Brain pericyte (primary cell): ENCODE measurements around the gene ALDH4A1.
"Not testable (repeated sequence)": the region's sequence is repeated elsewhere in the genome, so short reads cannot be mapped to it uniquely, and the experiment has no call there.

ENCODE experiments used
- DNase-seq: peaks from one replicate; pipeline ENCODE4 v3.0.0-alpha.2; 2012; ENCODE audit warnings: low read depth, low spot score

ALDH4A1 gene

DNA sequence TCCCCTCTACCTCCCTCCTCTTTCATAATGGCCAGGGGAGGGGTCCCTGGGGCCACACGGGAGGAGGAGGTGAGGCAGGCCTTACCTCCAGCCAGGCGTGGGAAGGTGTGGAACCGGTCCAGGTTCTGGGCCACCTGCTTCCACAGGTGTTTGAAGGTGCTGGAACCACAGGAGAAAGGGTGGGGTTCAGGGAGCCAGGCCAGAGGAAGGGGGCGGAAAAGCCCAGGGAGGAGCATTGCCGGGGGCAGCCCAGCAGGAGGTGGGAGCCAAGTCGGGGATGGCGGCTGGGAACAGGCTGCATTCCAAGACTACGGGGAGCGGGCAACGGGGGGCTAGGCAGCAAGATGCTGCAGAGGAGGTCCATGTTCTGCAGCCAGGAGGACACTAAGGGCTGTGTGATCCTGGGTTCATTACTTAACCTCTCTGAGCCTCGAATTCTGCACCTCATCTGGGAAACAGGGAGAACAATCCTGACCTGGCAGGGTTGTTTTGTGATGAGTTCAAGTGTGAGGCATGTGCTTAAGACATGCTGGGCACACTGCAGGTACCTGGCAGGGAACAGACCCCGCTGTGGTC is 23.1 kb downstream of the ALDH4A1 start:
- DNase-seq = no peak

DNA sequence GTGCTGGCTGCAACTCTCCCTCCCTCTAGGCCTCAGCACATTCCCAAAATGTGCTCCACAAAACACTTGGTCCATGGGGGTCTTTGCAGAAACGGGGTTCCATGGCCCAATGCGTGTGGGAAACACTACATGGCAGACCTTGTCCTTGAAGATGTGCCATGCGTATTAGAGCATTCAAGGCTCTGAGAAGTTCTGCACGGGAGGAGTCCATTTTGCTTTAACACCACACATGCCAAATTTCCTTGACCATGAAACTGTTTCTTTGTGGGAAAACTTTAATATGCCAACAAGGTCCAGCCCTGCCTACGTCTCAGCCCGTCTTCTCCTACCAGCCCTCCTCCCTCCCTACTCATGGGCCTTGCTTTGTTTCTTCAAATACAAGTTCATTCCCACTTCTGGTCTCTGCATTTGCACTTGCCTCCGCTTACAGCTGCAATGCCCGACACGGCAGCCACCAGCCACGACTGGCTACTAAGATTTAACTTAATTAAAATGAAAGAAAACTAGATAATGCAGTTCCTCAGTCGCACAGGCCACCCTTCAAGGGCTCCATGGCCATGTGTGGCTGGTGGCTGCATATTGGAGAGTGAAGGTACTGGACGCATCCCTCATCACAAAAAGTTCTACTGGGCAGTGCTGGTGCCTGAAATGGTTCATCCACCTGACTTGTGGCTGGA is 23.7 kb downstream of the ALDH4A1 start:
- no peak for DNase-seq

DNA sequence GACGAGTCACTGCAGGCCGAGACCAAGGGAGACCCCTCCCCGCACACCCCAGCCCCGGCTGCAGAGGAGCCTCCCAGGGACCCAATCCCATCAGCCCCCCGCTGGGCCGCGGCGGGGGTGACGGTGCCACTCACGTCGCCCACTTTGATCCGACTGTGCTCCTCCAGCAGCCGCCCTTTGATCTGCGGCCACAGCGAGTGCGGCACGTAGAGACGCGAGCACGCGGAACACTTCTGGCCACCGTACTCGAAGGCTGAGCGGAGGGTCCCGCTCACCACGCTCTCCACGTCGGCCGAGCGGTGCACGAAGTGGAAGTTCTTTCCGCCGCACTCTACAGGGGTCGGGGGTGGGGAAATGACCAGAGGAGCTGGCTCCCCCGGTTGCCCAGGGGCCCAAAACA is 25.1 kb downstream of the ALDH4A1 start:
- DNase-seq = no peak

DNA sequence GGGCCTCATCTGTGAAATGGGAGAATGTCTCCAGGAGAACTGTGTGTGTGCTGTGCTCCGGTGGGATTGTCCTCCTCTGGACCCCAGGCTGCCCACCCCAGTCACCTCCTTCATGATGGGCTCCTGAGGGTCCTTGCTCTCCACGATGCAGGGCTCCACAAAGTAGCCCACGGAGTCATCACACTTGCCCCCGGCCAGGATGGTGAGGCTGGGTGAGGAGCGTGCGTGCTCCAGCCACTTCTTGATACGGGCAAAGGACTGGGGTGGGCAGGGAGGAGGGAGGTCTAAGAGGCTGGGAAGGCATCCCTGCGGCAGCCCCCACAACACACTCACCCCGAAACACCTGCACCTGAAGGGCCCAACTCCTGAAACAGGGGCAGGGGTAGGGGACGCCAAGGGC is 26.1 kb downstream of the ALDH4A1 start:
- no peak for DNase-seq

DNA sequence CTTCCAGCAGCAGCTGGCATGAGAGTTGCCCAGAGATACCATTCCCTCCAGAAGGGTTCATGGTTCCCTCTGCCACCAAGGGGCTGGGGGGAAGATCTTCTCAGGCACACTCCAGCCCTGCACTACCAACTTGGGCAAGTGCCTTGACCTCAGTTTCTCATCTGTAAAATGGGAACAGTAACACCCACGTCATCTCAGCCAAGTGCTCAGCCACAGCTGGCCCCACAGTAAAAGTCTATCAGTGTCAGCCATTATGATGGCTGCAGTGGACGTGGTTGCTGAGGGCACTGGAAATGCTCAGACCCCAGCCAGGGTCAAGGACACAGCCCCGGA is 26.6 kb downstream of the ALDH4A1 start:
- no peak for DNase-seq

DNA sequence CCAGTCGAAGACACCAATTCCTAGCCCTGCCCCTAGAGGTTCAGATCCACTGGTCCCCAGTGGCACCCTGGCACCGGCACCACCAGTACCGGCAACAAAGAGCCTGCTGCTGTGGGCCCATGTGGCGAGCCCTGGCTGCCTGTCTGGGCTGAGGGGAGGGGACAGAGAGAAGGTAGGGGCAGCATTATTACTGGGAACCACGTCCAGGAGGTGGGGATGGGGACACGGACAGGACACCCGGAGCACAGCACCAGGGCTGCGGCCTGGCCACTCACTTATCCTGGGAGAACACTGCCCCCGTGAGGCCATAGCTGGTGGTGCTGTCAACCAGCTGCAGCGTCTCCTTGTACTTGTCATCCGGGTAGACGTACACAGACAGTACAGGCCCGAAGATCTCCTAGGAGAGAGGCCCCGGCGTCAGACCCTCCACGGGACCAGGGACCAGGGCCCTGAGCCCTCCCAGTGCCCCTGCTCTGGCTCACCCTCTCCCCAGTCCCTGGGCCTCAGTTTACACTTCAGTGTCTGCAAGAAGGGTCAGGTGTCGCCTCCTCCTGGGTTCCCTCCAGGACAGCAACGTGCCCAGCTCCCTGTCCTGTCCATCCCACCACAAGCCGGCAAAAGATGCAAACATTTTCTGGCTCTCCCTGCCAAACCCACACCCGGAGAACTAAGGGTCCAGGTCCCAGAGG is 27.1 kb downstream of the ALDH4A1 start:
- DNase-seq = peak; percentile 41

DNA sequence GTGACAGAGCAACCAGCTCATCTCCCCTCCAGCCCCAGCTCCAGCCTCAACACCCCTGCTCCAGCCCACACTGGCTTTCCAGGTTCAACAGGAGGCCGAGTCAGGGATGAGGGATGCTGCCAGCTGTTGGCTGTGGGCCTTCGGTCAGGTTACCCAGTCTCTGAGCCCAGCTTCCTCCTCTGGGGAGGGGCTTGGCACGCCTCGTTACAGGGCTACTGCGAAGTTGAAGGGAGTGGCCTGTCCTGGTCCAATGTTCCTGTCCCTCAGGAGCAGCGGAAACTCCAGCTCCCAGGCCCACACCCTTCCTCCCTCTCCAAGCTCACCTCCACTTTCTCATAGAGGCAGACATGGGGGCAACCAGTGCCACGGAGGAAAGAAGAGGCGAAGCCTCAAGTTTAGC is 27.8 kb downstream of the ALDH4A1 start:
- DNase-seq = no peak

DNA sequence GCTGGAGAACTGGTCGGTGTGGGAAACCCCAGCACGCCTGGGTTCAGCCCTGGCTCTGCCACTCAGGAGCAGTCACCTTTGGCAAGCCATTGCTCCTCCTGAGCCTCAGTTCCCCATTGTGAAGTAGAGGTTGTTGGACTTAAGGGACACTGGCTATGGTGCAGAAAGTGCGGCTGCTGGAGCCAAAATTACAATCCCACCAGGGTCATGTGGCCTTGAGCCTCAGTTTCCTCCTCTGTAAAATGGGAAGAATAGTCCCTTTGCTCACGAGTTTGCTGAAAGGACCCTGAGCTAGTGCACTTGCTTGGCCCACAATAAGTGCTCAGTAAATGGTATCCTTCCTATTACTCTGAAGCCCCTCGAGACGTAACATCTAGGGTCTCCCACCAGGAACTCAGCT is 28.3 kb downstream of the ALDH4A1 start:
- no peak for DNase-seq

DNA sequence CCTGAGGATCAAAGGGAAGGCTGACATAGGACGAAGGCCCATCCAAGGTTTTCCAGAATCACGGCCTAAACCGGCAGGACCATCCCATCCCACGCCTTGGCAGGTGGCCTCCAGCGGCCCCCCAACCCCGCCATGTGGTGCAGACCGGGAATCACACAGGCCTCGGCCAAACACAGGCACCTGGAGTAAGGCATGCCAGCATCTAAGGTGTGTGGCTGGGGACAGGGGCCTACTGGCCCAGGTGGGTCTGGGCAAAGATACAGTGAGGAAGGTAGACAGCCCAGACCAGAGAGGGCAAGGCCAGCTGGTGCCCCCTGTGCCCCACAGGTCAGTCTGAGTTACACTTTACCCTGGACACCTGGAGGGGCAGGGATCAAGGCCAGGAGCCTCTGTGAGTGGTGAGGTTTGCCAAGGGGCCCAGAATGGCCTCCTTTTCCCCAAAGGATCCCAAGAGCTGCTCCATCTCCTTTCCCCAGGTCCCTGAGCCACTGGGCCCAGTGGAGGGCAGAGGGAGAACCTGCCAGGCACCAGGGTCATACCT is 30.2 kb downstream of the ALDH4A1 start:
- DNase-seq = no peak

DNA sequence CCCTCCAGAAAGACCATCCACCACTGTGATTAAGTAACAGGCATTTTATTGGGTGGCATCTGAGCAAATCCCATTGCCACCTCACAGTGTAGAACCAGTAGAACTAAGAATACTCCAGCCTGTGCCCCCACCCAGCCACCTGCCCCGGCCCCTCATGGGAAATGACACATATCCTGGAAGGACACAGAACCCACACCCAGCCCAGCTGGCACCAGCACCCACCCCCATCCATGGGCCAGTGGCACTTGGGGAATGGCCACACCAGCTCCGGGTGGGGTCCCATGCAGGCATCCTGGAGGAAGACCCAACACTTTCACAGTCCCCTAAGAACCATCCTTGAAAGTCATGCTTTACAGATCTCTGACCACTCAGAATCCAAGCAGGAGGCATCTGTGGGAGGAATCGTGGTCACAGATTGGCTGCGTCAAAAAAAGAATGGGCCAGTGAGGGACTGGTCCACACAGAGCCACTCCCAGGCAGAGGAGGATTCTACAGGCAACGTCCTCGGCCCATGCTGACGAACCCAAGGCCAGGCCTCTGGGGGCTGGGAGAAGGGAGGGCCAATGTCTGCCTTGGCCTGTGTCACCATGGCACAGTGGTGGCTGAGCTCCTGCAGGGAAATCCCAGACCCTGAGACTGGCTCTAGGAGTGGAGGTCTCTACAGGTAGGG is 30.8 kb downstream of the ALDH4A1 start:
- no peak for DNase-seq

DNA sequence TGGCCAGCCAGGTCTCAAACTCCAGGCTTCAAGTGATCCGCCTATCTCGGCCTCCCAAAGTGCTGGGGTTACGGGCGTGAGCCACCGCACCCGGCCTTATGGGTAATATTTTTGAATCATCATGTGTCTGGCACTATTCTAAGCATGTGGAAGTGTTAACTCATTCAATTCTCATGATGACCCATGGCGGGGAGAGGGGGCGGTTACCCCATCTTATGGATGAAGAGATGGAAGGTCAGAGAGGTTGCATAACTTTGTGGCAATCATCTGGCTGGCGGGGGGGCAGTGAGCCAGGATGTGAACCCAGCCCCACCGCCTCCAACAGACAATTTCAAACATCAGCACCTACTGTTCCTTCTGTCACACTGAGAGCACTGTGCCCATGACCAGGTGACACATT is 31.4 kb downstream of the ALDH4A1 start:
- DNase-seq = no peak

DNA sequence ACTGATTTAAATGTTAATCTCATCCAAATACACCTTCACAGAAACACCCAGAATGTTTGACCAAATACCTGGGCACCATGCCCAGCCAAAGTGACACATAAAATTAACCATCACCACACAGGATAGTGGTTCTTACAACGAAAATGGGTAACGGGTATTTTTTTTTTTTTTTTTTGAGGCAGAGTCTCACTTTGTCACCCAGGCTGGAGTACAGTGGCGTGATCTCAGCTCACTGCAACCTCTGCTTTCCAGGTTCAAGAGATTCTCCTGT is 31.8 kb downstream of the ALDH4A1 start:
- not testable (repeated sequence) for DNase-seq

DNA sequence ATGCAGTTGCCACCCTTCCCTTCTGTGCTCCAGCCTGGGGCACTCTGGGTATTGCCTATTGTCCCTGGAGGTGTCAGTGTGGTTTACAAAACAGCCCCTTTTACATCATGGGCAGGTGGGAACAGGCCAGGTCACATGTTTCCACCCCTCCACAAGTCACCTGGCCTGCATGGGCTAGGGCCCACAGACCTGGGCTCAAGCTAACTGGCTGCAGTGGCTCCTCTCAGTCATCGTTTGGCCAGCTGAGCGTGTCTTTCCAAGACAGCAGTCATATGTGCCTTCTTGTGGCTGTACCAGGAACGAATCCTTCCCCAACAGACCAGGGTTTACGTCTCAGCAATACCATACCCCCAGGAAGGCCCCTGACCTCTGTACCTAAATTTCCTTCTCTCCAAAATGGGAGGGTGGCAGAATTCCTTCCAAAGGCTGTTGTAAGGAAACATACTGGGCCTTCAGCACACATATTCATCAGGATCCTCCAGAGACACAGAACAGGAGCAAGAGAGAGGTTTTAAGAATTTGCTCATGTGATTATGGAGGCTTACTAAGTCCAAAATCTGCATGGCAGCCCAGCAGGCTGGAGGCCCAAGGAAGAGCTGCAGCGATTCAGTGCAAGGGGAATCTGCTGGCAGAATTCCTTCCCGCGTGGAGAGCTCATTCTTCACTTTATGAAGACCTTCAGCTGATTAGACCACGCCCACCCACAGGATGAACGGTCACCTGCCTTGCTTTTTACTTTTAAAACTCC is 32.3 kb downstream of the ALDH4A1 start:
- no peak for DNase-seq

DNA sequence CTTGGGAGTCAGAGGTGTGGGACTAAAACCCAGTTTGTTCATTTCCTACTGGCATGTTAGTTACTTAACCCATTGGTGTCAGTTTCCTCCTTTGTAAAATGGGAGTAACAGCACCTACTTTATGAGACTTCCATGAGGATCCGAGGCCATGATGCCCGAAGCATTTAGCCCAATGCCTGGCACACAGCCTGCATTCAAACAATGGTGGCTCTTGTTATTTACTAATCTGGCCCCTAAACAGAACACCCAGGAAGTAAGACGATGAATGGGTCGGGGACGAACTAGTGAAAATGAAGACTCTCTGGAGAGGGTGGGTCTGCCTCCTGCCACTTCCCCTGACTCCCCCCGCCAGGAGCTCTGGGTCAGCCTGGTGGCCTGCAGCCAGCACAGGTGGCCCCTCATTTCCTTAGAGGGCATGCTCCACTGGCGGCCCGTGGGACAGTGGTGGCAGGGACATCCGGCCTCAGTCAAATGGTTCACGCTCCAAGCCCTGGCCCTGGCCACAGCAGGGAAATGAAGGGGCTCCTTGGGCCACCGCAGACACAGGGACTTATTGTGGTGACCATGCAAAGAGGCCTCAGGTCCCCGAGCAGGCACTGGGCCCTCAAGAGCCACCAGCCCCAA is 33.4 kb downstream of the ALDH4A1 start:
- no peak for DNase-seq

DNA sequence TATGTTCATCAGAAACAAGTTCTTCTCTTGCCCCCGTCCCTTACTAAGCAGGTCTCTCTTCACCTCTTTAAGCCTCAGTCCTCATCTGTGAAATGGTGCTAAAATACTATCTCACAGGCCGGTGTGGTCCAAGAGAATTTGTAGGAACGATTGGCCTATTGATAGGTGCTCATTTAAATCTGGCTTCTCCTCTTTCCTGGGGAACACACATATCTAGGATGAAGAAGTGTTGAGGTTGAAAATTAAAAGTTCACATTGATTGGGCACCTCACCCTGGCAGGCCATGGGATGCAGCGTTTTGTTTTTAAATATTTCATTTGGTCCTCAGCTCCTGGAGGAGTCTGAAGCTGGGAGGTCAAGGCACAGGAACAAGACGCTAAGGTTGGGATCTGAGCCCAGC is 34.0 kb downstream of the ALDH4A1 start:
- no peak for DNase-seq

DNA sequence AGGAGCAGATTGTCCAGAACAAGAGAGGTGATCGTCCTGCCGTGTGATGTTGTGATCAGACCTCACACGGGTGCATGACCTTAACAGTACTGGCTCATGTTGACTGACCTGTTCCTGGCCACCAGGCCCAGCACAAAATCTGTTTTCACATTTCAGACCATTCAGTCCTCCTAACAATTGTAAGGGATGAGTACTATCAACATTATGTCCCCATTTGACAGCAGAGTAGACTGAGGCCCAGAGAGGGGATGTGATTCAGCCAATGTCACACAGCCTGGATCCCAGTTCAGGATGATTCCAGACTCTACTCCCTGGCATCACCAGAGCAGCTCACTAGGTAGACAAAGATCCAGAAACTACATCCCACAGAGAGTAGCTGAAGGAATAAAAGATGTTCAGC is 35.5 kb downstream of the ALDH4A1 start:
- DNase-seq = no peak

DNA sequence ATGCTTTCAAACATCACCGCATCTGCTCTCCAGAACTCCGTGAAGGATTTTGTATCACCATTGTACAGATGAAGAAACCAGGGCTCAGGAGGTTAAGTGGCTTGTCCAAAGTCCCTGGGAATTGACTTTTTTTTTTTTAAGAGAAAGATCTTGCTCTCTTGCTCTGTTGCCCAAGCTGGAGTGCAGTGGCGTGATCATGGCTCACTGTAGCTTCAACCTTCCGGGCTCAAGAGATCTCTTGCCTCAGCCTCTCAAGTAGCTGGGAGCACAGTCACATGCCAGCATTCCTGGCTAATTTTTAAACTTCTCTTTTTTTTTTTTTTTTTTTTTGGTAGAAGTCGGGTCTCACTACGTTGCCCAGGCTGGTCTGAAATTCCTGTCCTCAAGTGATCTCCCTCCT is 36.0 kb downstream of the ALDH4A1 start:
- DNase-seq = no peak

DNA sequence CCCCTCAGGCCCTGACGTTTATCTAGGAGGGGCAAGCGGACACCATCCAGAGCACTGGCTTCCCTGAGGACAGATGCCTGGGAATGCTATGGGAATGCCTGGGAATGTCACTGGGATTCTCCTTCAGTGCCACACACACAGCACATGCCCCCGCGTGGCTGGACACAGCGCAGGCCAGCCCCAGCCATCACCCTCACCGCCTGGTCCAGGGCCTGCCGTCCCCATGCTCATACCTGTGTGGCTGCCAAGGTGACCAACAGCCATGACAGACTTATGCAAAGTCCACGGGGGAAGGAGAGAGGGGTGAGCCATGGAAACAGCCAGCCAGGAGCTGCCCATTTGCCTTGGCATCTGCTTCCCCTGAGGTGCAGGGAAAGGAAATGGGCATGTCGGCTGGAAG is 37.2 kb downstream of the ALDH4A1 start:
- no peak for DNase-seq

DNA sequence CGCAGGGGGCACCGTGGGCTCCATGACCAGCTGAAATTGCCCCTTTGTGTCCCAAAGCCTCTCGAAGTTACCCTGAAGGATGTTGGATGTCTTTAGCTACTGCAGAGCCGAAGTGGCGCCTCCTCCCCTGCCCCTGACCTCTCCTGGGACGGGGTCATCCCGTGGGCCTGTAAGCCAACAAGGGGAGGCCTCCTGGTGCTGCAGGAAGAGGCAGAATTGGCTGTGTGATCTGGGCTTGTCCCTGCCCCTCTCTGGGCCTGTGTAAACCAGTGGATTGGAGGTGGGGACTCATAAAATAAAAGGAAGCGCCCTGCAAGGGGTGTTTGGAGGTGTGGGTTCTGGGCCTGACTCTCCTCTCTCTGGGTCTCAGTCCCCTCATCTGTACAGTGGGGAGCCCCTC is 40.8 kb downstream of the ALDH4A1 start:
- no peak for DNase-seq

DNA sequence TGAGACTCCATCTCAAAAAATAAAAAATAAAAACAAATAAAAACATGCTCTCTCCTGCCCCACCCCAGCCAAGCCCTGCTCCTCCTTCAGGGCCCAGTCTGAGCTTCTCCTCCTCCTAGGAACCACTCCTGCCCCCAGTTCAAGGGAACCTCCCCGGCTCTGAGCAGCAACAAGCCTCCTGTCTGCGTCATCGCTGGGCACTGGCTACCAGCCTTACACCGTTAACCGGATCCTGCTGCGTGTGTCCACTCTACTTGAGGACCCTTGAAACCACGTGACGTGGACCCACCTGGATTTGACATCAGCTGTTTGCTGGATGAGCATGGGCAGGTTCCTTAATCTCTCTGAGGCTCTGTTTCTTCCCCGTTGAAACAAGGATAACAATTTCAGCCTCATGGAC is 41.3 kb downstream of the ALDH4A1 start:
- DNase-seq = no peak

DNA sequence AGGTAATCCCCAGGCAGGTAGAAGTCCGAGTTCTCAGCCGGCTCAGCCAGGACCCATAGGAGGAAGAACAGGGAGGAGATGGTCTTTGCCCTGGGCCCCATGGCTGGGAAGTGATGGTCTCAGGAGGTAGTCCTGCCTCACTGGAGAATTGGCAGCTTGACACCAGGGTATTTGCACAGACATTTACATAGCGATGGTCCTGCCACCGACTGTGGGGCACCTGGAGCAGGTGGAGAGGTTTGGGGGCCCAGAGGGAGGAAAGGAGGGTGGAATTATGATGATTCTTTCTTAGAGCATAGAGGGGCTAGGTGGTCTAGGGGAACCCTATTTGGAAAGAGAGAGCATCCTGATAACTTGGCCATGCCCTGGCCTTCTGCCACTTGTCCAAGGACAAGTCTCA is 42.8 kb downstream of the ALDH4A1 start, which contains the start of gene TAS1R2:
TSS of gene TAS1R2 (minus strand) at position 101 of the 400 bp plus-strand sequence. CDS start at position 101, 0 bp downstream.
- no peak for DNase-seq
